Measurements from ENCODE around the gene TIMM44.
"Not testable (repeated sequence)": the region's sequence is repeated elsewhere in the genome, so short reads cannot be mapped to it uniquely, and the experiment has no call there.

TIMM44 gene

DNA sequence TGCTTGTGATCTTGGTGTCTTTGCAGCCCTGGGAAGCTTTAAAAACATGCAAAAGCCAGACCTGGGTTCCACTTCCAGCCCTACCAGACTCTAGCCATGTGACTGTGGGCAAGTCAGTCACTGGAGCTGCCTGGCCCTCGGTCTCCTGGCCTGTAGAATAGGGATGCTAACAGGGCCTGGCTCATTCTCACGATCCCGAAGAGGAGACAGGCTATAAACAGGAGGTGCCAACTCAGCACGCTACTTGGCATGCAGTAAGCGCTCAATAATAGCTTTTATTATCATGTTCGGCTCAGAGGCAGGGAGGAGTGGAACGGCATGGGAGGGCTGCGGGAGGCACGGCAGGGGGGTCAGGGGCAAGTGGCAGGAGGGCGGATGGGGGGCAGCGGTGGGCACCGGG lies 19.2 kb downstream of the TIMM44 start:
- DNase-seq = no peak

DNA sequence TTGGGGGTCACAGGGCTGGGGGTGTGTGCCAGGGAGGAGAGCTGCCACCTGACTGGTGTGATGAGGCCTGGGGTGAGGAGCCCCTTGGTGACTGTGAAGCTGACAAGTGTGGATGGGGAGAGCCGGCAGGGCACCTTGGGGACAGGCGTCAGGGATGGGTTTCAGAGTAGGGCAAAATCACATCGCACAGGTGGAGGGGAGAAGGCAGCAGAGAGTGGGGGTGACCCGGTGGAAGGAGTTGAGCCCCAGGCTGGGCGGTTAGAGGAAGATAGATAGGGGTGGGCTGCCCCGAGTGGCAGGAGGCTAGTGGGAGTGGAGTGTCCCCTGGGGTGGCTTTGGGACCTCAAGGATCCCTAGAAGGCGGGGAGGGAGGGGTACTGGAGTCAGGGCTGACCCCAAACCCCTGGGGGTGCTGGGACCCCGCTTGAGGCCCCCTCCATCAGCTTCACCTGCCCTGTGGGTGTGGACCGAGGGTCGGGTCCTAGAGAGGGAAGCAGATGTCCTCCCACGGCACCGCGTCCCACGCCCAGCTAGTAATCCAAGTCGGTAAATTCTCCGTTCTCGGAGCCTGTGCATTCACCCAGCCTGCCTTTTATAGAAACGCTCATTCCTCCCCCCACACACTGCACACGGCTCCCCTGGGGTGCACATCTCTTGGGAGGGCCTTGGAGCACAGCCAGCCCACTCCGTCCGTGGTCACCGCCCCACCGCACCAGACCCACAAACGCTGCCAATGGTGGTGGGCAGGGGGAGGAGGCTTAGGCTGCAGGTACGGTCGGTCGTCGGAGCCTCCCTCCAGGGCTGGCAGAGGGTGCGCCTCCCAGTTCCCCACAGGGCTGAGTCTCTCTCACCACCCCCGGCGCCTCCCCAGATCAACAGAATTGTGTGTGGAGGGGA lies 19.9 kb downstream of the TIMM44 start:
- DNase-seq = no peak

DNA sequence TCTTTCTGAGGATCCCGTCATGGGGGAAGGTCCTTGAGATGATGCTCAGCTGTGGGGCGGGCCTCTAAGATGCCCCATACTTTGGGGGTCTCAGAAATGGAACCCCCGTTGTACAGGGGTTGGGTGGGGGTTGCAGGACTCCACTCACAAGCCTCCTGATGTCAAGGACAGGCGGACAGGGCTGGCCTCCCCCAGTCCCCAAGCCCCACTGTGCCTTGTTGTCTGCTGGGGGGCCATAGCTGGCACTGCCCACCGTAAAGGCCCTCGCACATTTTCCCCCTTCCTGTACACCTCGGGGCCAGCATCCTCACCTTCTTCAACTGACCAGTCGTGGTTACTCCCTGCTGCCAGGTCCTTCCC lies 20.6 kb downstream of the TIMM44 start:
- DNase-seq = no peak

DNA sequence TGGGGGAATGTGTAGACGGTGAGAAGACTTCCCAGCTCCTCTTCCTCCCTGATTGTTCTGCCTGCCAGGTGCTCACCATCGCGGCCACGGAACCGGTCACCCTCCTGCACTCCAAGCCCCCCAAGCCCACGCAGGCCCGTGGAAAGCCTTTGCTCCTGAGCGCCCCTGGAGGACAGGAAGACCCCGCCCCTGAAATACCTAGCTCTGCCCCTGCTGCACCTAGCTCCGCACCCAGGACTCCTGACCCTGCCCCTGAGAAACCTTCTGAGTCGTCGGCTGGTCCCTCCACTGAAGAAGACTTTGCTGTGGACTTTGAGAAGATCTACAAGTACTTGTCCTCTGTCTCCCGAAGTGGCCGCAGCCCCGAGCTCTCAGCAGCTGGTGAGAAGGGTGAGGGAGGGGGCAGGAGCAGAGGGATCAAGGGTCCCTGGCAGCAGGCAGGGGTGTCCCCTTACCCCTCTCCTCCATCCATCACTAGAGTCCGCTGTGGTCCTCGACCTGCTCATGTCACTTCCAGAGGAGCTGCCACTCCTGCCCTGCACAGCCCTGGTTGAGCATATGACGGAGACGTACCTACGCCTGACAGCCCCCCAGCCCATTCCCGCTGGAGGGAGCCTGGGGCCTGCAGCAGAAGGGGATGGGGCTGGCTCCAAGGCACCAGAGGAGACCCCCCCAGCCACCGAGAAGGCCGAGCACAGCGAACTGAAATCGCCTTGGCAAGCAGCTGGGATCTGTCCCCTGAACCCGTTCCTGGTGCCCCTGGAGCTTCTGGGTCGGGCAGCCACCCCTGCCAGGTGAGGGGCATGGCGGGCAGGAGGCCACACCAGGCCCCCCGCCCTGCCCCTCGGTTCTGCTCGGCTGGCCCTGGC lies 21.3 kb downstream of the TIMM44 start:
- no peak for DNase-seq

DNA sequence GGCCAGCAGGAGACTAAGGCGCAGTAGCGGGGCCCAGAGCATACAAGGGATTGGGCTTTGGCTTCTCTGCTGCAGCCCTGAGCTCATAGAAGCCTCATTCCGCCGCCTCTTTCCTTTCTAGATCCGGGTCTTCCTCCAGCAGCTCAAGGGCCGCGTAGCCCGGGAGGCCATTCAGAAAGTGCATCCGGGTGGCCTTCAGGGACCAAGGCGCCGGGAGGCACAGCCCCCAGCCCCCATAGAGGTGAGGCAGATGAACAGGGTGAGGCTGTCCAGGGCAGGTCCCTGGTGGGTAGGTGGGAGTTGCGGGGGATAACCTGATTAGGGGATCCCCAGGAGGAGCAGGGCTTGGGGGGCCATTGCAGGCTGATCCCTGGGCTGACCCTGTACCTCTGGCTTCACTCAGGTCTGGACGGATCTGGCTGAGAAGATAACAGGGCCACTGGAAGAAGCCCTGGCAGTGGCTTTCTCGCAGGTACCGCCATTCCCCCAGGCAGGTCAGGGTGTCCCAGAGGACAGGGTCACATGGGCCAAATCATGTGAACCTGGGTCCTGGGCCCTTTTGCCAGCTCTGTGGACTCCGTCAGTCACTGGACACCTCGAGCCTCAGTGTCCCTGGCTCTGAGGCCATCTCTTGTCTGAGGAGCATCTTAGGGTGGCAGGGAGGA lies 22.0 kb downstream of the TIMM44 start:
- DNase-seq = no peak

DNA sequence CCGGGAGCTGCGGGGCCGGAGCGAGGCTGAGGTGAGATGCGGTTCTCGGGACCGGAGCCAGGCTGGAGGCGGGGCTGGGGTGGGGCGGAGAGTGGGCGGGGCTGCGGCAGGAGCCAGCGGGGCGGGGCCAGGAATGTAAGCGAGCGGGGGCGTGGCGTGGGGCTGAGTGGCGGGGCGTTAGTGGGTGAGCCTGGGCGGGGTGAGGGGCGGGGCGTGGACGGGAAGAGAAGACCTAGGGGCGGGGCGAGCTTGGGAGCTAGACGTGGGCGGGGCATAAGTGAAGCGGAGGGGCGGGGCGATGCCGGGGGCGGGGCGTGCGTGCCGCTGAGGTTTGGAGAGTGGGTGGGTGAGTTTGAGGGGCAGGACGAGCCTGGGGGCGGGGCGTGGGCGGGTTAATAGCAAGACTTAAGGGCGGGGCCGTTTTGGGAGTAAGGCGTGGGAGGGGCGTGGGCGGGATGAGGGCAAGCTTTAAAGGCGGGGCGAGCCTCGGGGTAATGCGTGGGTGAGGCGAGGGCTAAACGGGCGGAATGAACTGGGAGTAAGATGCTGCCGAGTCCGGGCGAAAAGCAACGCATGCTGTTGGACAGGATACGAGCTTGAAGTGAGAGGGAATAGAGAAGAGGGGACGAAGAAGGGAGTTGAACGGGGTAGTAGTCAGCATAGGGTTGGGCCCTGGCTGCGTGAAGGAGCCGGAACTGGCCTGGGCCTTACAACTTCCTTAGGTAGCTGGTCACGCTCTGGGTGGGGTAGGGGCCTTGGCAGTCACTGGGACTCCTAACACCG lies 22.8 kb downstream of the TIMM44 start:
- DNase-seq = peak; percentile 99

DNA sequence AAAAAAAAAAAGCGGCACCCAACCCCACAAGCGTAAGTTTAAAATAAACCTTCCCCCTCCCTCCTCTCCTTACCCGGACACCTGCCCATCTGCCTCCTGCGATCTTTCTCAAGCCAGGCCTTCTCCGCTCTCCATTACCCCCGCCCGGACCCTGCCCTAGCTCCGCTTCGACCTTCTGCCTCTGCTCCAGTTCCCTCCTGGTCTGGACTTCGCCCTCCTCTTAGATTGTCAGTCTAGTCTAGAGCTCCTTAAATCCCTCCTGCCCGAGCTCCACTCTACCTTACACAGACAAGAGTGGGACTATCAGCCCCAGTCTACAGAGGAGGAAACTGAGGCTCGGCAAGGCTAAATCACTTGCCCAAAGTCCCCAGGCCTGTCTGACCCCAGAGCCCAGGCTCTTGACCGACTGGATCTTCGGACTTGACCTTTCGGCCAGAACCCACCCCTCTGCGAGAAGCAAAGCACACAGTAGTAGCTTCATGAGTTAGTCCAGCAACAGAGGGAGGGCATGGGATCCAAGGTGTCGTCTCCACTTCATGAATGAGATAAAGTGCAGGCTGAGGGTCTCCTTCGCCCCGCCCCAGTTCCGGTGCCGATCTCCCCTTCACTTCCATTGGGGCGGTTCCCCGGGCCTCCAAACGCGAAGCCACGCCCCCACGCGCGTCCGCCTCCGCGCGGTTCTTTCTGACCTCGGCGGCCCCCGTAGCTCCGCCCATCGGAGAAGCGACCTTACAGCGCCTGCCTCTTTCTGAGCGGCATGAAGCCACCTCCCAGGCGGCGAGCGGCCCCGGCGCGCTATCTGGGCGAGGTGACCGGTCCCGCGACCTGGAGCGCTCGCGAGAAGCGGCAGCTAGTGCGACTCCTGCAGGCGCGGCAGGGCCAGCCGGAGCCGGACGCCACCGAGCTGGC lies 23.6 kb downstream of the TIMM44 start, which contains the start of gene SNAPC2:
Gene SNAPC2, plus strand, starts transcription at position 729 of the 909 bp plus-strand sequence. Its CDS starts 29 bp downstream, at position 758.
- DNase-seq = peak; percentile 98

DNA sequence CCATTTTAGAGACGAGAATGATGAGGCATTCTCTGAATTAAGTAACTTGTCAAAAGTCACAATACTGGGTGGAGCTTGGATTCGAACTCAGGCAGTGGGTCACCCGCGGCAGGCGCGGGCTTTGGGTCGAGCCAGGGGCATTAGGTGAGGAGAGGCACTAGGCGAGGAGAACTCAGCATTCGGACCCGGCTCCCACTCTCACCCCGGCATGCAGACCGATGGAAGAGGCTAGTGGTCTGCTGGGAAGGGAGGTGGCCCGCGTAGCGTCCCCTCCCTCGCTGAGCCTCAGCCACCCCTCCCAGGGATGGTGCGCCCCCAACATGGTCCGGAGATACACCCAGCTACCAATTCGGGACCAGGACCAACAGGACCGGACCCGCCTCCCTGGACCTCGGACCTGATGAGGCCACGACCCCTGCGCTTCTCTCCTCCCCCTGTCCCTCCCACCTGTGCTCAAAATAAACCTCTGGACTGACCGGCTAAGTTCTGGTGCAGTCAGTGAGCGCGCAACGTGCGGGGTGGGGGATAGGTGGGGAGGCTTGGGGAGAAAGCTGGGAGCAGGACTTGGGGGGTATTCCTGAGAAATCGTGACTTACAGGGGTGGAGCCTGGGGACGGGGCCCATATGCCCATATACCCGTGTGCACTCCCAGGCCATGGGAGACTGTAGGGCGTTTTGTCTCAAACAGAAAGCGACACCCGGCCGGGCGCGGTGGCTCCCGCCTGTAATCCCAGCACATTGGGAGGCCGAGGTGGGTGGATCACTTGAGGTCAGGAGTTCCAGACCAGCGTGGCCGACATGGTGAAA lies 24.6 kb downstream of the TIMM44 start:
- DNase-seq = no peak

DNA sequence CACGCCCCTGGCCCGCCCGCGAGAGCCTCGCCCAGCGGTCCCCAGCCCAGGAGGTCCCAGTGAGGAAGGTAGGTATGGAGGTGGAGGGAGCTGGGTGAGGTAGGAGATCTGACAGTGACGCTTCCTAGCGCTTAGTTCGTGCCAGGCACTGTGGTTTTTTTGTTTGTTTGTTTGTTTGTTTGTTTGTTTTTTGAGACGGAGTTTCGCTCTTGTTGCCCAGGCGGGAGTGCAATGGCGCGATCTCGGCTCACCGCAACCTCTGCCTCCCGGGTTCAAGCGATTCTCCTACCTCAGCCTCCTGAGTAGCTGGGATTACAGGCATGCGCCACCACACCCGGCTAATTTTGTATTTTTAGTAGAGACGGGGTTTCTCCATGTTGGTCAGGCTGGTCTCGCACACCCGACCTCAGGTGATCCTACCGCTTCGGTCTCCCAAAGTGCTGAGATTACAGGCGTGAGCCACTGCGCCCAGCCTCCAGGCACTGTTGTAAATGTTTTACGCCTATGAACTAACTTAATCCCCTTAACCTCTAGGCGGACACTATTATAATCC lies 25.3 kb downstream of the TIMM44 start:
- not testable (repeated sequence) for DNase-seq

DNA sequence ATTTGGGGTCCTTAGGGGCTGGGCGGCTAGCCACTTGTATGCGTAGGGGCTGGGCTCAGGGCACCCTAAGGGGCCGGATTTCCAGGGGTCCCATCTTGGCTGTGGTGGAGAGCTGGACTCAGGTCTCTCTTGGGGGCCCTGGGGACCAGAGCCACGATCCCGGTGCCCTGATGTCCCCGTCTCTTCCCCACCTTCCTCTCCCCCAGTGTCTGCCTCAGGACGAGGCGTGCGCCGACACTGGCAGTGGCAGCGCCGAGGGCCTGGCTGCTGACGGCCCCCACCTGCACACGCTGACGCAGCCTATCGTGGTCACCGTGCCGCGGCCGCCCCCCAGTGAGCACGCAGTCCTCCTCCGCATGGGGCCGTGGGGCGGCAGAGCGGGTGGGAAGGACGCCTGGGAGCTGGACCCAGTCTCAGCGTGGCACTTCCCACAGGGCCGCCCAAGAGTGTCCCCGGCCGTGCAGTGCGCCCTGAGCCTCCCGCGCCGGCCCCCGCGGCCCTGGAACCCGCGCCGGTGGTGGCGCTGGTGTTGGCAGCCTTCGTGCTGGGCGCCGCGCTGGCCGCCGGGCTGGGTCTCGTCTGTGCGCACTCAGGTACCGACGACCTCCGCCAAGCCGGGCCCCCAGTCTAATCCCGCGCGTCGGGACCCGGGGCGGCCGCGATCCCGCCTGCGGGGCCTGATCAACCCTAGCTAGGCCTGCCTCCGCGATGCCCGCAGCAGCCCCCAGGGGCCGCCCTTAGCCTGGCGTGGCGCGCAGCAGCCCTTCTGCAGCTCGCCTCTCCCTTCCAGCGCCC lies 26.0 kb downstream of the TIMM44 start:
- DNase-seq = peak; percentile 88

DNA sequence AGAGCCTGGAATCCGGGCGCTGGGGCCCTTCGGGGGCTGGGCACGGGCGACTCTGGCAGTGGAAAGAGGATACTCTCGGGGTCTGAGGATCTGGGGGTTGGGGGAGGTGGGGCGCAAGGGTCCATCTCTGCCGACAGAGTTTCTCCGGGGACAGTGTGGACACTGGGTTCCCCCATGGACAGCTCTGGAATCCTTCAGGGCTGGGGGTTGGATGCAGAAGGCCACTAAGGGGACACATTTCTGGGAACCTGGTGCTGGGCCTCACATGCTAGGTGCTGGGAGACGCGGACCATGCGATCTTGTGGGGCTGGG lies 26.6 kb downstream of the TIMM44 start:
- DNase-seq = no peak

DNA sequence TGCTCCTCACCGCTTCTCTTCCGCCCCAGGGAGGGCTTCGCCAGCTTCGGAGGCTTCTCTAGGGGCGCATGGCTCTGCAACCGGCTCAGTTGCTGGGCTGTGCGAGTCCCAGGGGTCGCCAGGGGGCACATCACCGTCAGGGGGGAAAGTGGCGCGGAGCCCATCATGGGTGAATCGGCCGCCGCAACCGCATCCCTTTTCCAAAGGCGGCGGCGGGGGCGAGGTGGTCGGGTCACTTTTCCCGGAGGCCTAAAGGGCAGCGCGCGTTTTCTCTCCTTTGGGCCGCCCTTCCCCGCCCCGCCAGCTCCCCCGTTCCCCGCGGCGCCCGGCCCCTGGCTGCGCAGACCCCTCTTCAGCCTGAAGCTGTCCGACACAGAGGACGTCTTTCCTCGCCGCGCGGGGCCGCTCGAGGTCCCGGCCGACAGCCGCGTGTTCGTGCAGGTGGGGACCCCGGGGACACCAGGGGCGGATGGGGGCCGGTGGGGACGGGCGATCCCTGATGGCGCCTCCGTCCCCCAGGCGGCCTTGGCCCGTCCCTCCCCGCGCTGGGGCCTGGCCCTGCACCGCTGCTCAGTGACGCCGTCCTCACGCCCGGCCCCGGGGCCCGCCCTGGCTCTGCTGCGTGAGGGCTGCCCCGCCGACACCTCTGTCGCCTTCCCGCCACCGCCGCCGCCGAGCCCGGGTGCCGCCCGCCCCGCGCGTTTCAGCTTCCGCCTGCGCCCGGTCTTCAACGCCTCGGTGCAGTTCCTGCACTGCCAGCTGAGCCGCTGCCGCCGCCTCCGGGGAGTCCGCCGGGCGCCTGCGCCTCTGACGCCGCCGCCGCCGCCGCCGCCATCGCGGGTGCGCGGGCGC lies 27.1 kb downstream of the TIMM44 start:
- peak; percentile 74 for DNase-seq

DNA sequence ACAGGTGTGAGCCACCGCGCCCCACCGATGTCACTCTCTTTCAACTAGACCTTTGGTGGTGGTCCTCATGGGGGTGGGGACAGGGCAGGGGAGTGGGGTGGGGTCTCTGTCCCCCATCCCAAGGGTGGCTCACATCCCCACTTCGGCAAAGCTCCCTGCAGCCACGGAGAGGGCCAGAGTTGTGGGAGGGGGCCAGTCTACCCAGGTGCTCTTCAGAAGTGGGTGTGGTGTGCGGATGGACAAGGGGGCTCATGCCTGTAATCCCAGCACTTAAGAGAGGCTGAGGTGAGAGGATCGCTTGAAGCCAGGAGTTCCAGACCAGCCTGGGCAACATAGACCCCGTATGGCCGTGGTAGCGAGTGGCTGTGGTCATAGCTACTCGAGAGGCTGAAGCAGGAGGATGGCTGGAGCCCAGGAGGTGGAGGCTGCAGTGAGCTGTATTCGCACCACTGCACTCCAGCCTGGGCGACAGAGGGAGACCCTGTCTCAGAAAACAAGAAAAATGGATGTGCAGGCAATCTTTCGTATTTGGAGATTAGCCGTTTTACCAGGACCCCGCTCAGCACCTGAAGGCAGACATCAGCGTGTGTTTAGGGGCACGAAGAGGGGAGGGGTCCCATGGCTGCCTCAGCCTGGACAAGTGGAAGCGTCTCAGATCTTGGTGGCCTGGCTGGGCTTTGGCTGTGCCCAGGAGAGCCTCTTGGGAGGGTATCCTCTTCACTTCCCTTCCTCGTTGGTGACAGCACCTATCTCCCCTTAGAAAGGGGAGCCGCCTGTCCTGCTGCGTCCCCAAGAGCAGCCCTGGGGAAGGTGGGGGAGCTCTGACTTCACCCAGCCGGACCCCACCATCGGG lies 28.0 kb downstream of the TIMM44 start:
- DNase-seq = no peak

DNA sequence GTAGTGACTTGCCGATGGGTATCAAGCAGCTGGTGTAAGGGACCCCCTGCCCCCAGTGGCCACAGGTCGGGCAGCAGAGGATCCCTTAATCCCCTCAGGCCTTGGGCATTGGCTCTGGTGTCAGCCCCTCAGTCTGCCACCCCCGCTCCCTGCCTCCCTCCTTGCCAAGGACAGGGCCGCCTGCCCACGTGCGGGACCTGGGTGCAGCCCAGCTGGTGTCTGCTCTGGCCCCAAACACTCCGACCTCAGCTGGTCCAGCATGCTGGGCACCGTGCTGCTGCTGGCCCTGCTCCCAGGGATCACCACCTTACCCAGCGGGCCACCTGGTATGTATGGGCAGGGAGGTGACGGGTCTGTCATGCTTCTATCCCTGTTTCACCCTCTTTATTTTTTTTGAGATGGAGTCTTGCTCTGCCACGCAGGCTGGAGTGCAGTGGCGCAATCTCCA lies 28.8 kb downstream of the TIMM44 start, which contains the start of gene TGFBR3L:
Gene TGFBR3L, plus strand, starts transcription at position 233 of the 448 bp plus-strand sequence.
- DNase-seq = no peak

DNA sequence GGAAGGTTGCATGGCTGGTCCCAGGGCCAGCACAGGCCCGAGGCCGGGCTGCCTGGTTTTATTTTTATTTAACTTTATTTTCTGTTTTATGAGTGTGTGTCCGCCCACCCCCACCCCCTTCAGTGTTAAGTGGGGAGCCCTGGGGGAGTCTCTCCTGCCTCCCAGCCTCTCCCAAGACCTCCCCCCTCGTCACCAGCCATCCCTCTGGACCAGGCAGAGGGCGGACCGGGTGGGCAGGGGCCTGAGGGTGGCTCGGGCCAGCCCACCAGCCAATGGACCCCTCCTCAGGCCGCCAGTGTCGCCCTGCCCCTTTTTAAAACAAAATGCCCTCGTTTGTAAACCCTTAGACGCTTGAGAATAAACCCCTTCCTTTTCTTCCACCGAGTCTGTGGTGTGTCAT lies 29.4 kb downstream of the TIMM44 start:
- DNase-seq = no peak

DNA sequence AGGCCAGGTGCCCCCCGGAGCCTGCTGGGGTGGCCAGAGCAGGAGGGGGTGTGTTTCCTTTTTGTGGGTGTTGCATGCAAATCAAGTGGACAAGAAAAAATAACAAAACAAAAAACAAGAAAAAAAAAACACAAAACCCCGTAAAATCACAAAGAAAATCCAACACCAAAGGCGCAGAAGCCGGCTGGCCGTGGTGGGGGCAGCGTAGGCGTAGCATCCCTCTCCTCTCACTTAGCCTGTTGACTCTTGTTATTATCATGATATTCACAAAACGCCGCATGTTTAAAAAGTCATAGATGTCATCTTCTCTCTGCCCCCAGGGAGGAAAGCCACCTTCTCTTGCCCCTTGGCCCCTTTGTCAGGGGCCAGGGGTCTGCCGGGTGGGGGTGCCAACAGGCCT lies 29.8 kb downstream of the TIMM44 start:
- no peak for DNase-seq
